GM21423 (cell line): ENCODE data around the gene SELENOW.
"Not testable (repeated sequence)": the region's sequence is repeated elsewhere in the genome, so short reads cannot be mapped to it uniquely, and the experiment has no call there.

Source experiments
- ATAC-seq: cut with Tn5 transposase; IDR thresholded peaks from one replicate; pipeline ENCODE4 v1.9.1; 2021; ENCODE audit warnings: mild to moderate bottlenecking, moderate library complexity; ENCODE audit not compliant: unreplicated experiment

The SELENOW gene

DNA sequence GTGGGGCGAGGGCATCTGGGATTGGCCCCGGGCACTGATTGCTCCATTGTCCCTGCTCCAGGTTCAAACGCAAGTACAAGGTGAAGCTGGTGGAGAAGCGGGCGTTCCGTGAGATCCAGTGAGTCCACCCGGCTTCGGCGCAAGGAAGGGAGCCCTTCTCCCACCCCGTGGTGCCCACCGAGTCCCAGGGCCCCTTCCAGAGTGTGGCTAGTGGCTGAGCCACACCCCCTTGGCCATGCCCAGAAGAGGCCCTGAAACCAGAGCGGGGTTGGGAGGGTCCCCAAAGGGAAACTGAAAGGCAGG lies 21.9 kb upstream of the SELENOW start:
- ATAC-seq: no peak

DNA sequence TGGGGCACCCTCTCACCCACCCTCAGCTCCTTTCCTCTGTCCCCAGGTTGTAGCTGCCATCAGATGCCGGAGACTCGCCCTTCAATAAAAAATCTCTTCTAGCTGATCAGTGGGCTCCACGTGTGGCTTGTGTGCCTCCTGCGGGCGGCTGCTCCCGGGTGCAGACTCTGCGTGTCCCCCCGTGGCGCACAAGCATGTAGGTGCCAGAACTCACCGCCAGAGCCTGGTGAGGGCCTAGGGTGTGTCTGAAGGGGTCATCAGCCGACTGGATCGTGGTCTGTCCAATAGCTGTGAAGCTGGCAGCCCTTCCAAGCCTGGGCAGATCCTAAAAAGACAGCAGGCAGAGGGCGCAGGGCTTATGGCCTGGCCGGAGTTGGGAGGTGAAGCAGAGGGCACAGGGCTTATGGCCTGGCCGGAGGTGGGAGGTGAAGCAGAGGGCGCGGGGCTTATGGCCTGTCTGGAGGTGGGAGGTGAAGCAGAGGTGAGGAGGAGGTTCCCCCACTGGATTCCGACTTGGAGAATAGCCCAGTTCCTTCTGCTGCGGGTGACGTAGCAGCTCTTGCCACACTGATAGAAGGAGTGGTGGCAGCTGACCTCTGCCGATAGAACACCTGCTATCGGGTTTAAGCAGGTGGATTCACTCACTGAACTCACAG lies 21.4 kb upstream of the SELENOW start:
- no peak for ATAC-seq

DNA sequence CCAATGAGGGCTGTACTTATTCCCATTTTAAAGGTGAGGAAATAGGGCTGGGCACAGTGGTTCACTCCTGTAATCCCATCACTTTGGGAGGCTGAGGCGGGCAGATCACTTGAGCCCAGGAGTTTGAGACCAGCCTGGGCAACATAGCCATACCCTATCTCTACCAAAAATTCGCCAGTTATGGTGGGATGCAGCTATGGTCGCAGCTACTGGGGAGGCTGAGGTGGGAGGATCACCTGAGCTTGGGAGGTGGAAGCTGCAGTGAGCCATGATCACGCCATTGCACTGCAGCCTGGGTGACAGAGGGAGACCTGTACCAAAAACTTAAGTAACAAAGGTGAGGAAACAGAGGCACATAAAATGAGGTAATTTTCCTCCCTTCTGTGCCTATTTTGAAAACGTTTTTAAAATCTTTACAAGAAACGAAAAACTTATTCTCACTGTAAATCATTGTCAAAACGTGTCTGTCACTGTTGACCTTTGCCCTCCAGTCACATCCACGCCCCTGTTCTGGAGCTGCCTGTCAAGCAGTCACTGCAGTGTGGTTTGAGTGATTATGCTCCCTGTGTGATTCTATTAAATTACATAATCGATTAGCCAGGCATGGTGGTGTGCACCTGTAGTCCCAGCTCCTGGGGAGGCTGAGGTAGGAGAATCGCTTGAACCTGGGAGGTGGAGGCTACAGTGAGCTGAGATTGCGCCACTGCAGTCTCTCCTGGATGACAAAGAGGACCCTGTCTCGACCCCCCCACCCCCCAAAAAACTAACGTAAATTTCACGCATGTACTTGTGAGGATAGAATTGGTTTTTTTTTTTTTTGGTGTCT lies 20.7 kb upstream of the SELENOW start:
- ATAC-seq: no peak

DNA sequence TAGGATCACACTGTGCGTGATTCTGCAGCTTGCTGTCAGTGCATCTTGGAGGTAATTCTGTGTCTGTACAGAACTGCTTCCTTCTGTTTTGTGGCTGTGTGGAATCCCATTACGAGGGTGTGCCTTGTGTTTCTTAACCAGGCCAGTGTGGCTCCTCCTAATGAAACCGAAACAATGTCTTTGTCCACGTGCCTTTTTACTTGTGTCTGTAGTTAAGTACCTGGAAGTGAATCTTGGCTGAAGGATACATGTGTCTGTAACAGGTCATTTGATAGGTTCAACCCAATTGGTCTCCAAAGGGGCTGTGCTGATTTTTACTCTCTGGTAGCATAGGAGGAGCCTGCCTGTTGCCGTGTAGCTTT lies 20.1 kb upstream of the SELENOW start:
- ATAC-seq: no peak

DNA sequence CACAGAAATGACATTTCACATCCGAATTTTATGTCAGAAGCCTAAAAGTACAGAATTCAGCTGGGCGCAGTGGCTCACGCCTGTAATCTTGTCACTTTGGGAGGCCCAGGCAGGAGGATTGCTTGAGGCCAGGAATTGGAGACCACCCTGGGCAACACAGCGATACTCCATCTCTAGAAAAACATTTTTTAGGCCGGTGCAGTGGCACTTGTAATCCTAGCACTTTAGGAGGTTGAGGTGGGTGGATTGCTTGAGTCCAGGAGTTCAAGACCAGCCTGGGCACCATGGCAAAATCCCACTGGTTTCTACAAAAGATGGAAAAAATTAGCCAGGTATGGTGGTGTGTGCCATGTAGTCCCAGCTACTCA lies 17.9 kb upstream of the SELENOW start:
- ATAC-seq: no peak

DNA sequence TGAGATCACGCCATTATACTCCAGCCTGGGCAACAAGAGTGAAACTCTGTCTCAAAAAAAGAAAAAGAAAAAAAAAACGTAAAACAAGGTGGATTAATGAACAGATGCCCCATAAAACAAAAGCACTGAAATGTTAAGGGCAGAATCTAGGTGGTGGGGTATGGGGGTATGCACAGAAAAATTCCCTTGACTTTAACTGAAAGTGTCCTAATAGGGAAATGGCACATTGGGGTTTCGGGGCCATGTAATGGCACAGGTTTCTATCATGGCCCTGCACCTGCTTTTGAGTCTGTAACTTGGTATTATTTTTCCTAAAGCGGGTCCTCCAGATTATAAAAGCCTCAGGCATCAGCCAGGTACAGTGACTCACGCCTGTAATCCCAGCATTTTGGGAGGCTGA lies 16.9 kb upstream of the SELENOW start:
- no peak for ATAC-seq

DNA sequence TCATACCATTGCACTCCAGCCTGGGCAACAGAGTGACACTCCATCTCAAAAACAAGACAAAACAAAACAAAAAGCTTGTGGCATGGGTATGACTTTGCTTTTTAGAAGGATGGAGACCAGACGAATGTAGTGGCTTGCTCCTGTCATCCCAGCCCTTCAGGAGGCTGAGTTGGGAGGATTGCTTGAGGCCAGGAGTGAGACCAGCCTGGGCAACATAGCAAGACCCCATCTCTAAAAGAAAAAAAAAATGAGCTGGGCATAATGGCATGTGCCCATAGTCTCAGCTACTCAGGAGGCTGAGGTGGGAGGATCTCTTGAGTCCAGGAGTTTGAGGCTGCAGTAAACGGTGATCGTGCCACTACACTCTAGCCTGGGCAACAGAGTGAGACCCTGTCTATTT lies 16.4 kb upstream of the SELENOW start:
- ATAC-seq: no peak

DNA sequence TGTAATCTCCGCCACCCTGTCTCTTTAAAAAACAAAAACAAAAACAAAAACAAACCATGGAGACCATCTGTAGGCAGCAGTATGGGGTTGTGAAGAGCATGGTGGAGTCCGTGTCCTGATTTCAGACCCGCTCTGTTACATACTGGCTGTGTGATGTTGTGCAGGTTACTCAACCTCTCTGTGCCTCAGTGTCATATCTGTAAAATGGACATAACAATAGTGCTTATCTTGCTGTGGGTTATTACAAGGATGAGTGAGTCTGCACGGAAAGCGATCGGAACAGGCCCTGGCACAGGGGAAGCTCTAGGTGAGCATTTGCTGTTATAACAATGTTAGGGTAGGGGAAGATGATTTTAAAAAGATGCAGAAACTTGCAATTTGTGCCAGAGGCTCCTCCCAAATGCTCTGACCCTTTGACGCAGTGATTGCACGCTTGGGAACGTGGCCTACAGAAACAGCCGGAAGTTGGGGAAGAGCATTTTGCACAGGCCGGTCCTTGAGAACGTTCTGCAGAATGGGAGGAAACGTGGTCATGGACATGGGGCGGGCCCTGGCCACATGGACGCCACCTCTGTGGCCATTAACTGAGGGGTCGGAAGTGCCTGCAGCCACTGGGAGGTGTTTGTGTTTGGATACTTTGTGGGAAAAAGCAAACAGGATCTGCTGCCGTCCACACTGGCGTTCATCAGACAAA lies 15.7 kb upstream of the SELENOW start:
- no peak for ATAC-seq

DNA sequence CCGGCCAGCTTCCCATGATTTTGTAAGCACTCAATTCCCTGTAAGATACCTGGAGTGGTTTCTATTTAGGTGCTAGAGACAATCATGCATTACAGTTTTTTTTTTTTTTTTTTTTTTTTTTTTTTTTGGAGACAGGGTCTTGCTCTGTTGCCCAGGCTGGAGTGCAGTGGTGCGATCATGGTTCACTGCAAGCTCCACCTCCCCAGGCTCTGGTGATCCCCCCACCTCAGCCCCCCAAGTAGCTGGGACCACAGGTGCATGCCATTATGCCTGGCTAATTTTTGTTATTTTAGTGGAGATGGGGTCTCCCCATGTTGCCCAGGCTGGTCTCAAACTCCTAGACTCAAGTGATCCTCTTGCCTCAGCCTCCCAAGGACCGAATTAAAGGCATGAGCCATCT lies 13.8 kb upstream of the SELENOW start:
- not testable (repeated sequence) for ATAC-seq

DNA sequence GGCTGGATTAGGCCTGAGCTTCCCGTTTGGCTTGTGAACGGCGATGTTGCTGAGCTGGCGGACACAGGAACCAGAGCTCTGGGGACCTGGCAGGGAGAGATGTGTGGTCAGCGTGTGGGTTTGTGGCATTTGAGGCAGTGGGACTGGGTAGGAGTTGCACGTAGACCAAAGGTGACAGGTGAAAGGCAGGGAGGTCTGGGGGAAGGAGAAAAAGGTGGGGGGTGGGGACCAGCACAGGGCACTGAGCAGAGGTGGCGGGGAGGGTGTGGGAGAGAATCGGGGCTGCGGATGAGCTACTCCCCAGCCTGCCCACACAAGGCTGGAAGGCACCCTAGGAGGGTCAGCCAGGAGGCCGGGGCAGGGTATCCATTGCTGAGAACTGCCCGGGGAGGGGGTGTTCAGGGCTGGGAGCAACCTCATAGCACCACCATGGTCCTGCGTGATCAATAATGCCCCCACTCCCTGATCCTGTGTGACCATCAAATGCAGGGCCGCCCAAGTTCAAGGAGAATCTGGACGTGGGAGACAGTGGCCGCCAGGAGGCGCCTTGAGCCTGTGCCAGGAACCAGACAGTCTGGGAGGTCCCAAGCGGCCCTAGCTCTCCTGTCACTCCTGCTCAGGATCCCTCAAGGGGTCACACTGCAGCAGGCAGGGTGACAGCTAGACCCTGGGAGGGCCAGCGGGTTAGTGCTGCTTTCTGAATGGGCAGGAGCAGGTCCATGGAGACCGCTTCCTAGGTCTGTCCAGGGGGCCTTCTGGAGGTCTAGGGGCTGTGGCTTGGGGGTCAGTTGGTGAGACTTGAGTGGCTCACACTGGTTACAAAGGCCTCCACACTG lies 12.8 kb upstream of the SELENOW start:
- no peak for ATAC-seq

DNA sequence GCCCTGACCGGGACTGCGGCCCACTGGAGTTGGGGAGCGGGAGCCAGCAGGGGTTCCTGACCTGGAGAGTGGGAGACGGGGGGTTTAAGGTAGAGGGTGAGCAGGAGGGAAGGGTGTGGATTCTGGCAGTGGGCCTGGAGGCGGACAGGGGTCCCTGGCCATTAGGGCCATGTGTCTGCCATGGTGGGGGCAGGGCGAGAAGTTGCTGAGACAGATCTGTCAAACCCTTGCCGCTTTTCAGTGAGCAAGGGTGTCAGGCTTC lies 12.2 kb upstream of the SELENOW start:
- no peak for ATAC-seq

DNA sequence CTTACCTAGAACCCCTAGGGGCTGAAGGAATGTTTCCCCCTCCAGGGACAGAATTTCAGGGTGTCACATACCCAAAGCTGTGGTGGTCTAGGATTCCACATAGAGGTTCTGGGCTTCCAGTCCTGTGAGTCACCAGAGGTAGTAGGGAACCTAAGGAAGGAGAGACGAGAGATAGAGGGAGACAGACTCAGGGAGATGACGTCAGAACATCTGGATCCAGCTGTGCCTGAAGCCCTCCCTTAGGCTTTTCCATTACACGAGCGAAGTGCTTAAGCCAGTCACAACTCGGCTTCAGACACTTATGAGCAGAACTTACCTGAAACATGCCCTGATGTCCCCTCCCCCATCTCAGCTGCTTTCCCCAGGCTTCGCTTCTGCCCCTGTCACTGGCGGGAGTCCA lies 11.8 kb upstream of the SELENOW start:
- no peak for ATAC-seq

DNA sequence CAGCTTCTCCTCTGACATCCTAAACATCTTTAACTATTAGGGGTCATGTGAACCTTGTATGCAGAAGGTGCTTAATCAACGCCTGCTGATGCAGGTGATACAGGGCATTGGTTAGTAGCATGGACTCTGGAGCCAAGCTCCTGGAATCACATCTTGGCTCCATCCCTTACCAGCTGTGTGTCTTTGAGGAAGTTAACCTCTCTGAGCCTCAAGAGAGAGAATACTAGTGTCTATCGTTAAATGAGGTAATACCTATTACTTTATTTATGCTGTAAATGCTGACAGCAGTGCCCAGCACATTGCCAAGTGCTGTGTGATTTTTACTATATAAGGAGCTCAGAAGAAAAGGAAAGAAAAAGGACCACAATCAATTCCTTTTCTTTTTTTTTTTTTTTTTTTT lies 11.2 kb upstream of the SELENOW start:
- ATAC-seq: no peak

DNA sequence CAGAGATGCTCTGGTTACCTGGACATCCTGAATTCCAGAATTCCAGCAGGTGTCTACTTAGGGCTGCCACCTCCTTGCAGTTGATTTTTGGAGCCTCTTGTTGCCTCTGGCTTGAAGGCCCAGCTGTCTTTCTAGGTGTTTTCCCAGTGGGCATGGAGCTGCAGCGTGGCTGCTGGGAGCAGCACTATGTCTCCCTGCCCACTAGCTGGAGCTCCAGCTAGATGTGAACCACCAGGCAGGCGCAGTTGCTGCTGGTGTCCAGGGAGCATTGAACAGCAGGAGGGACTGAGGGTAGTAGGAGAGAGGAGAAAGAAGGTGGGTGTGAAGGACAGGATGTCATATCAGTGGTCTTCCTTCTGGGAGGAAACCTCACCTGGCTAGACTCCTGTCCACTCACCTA lies 9.9 kb upstream of the SELENOW start:
- no peak for ATAC-seq

DNA sequence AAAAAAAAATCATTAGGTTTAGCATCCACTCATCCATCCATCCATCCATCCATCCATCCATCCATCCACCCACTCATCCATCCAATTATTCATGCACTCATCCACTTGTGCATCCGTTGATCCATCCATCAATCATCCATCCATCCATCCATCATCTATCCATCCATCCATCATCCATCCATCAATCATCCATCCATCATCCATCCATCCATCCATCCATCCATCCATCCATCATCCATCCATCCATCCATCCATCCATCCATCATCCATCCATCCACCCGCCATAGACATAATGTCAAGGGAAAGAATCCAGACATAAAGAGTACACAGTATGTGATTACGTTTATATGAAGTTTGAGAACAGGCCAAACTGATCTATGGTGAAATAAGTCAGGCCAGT lies 9.0 kb upstream of the SELENOW start:
- ATAC-seq: no peak

DNA sequence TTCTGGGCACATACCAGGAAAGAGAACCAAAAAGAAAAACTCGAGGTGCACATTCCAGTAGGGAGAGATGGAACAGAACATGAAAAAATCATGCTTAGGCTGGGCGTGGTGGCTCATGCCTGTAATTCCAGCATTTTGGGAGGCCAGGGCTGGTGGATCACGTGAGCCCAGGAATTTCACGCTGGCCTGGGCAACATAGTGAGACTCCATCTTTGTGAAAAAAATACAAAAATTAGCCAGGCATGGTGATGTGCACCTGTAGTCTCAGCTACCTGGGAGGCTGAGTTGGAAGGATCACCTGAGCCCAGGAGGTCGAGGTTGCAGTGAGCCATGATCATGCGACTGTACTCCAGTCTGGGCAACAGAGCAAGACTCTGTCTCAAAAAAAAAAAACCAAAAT lies 7.2 kb upstream of the SELENOW start:
- ATAC-seq: not testable (repeated sequence)

DNA sequence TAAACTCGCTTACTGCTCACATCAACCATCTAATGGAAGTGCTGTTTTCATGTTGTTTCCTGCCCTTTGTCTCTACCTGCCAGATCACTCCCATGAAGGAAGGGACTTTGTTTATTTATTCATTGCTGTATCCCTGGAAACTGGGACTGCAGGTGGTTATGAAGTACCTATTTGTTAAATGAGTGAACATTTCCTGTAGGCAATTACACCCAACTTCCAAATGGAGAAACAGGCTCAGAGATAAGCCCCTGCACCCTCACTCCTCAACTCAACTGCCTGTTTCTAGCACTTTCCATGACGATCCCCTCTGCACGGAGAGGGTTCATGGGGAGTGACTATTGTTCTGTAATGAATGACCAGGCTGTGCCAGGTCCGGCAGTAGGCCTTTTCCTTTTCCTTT lies 1.9 kb upstream of the SELENOW start:
- ATAC-seq: no peak

DNA sequence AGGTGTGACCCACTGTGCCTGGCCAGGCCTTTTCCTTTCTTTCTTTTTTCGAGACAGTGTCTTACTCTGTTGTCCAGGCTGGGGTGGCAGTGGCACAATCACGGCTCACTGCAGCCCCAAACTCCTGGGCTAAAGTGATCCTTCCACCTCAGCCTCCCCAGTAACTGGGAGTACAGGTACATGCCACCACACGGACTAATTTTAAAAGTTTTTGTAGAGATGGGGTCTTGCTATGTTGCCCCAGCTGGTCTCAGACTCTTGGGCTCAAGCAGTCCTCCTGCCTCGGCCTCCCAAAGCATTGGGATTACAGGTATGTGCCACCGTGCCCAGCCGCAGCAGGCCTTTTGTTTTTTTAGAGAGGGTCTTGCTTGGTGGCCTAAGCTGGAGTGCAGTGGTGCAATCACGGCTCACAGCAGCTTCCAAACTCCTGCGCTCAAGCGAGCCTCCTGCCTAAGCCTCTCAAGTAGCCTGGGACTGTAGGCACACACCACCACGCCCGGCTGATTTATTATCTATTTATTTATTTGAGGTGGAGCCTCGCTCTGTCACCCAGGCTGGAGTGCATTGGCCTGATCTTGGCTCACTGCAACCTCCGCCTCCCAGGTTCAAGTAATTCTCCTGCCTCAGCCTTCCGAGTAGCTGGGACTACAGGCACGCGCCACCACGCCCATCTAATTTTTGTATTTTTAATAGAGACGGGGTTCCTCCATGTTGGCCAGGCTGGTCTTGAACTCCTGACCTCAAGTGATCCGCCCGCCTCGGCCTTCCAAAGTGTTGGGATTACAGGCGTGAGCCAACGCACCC lies 1.1 kb upstream of the SELENOW start:
- ATAC-seq: not testable (repeated sequence)

DNA sequence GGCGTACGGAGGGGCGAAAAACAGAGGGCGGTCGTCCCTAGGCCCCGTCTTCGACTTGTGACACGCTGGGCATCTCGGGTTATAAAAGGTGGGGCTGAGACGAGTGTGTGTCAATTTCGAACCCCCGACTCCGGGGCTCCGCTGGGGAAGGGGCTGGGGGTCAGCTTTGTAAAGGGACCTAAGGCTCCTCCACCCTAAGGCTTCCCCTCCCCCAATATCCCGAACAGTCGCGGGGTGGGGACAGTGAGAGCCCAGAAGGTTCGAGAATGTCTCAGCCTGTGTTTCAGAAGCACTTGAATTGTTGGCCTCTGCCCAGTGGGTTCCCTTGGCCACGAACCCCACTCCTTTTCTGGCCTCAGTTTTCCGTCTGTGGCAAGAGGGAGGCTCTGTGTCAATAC lies 450 bp downstream of the SELENOW start:
- no peak for ATAC-seq

DNA sequence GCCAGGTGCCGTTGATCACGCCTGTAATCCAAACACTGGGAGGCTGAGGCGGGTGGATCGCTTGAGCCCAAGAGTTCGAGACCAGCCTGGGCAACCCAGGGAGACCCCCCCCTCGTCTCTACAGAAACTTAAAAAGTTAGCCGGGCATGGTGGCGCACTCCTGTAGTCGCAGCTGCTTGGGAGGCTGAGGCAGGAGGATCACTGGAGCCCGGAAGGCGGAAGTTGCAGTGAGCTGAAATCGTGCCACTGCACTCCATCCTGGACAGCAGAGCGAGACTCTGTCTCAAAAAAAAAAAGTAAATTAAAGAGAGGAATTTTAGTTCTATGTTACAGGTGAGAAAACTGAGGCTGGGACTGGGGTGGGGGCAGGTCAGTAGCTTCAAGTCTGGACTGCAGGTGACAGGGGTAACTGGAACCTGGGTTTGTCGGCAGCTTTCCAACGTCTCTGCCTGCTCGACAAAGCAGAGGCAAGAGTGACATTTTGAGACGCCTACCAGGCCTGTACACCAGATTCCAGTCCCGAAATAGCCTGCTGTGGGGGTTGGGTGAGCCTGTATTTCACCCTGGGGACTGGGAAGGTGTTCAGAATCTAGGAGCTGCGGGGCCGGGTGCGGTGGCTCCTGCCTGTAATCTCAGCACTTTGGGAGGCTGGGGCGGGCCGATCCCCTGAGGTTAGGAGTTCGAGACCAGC lies 1.2 kb downstream of the SELENOW start:
- no peak for ATAC-seq

DNA sequence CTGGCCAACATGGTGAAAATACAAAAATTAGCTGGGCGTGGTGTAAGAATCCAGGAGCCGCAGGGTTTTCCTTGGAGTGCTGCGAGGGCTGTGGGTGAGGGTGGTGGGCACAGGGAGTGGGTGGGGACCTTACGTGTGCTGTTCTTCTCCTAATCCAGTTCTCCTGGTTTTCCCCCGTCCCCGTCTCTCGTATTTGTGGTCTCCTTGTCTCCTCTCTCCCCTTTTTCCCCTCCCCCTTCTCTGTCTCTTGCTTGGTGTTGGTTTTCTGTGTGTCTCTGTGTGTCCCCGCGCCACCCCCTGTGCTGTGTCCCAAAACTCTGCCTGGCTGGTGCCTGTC lies 1.7 kb downstream of the SELENOW start:
- ATAC-seq: no peak
